Activated T-helper 1 cell treated with Interleukin-2 at 50 U/mL for 16 hours (primary cell): Measurements from ENCODE around the gene PARP16.

Source experiments
- DNase-seq: peaks from one replicate; pipeline ENCODE4 v3.0.0-alpha.2; 2020; ENCODE audit warnings: low read depth

Gene PARP16

GRCh38 chr15:65311760-65312159 is 25.1 kb upstream of the PARP16 start:
- DNase-seq, result no peak

GRCh38 chr15:65310431-65311137 is 23.9 kb upstream of the PARP16 start:
- DNase-seq, result no peak

- DNase-seq, result no peak
These were observed 23.3 kb upstream of the PARP16 start for GRCh38 chr15:65309882-65310418.

GRCh38 chr15:65307978-65308377 is 21.3 kb upstream of the PARP16 start:
- no peak for DNase-seq

- no peak for DNase-seq
These were observed 19.9 kb upstream of the PARP16 start for GRCh38 chr15:65306551-65306950.

- no peak for DNase-seq
These were observed 19.1 kb upstream of the PARP16 start for GRCh38 chr15:65305776-65306175.

GRCh38 chr15:65305150-65305758 is 18.6 kb upstream of the PARP16 start:
- no peak for DNase-seq

- peak; percentile 56 for DNase-seq
These were observed 17.9 kb upstream of the PARP16 start, which contains the start of gene RNU5B-1 for GRCh38 chr15:65304381-65305149. RNU5B-1 (plus strand) TSS chr15:65304677.

- DNase-seq, result no peak
These were observed 17.2 kb upstream of the PARP16 start for GRCh38 chr15:65303687-65304380.

GRCh38 chr15:65302061-65302460 is 15.4 kb upstream of the PARP16 start:
- DNase-seq, result no peak

GRCh38 chr15:65300924-65301441 is 14.3 kb upstream of the PARP16 start:
- no peak for DNase-seq

GRCh38 chr15:65298731-65299130 is 12.0 kb upstream of the PARP16 start:
- DNase-seq, result no peak

GRCh38 chr15:65292938-65293518 is 6.3 kb upstream of the PARP16 start:
- DNase-seq, result no peak

- DNase-seq, result no peak
These were observed 3.5 kb upstream of the PARP16 start for GRCh38 chr15:65290228-65290627.

GRCh38 chr15:65289261-65289854 is 2.7 kb upstream of the PARP16 start:
- no peak for DNase-seq

- no peak for DNase-seq
These were observed 805 bp upstream of the PARP16 start for GRCh38 chr15:65287520-65287855.

- no peak for DNase-seq
These were observed 497 bp downstream of the PARP16 start for GRCh38 chr15:65286069-65286703.

- no peak for DNase-seq
These were observed 1.2 kb downstream of the PARP16 start for GRCh38 chr15:65285291-65286068.

GRCh38 chr15:65278480-65278879 is 8.2 kb downstream of the PARP16 start:
- no peak for DNase-seq

GRCh38 chr15:65277015-65277414 is 9.7 kb downstream of the PARP16 start:
- no peak for DNase-seq
